ENCODE results near the gene STIP1. TPM values are rescaled to one million over a fixed set of nuclear protein-coding genes. Genes with fewer than 3 reads are reported as not detected.

Gene STIP1
- total and polyA plus RNA-seq, 10 of the 15 experiments (the other 5 are each of a cell fraction or from before 2014, with no cell fraction given): 25.2 to 291 (median 191) TPM

GRCh38 chr11:64164392-64165312 is 21.3 kb upstream of the STIP1 start:
- Histone ChIP-seq H3K27ac (ENCODE audit: control insufficient read depth, insufficient read depth) (no peak overlapping the region), H2AFZ (ENCODE audit: control insufficient read depth, low read depth, low read length) (no peak overlapping the region), H3K4me2 (ENCODE audit: control insufficient read depth, insufficient read depth) (peak overlapping the region; percentile 98; the same call in 1 of the 2 replicates), H3K9me3 (replicated peaks; ENCODE audit: control insufficient read depth, insufficient read depth, low read length) (no peaks in the 10 kb centered on the region; the same call in 2 of the 3 replicates), H3K4me3 (peak overlapping the region; percentile 70; the same call in 1 of the 2 replicates), H4K20me1 (ENCODE audit: control insufficient read depth, insufficient read depth) (no peaks in the 10 kb centered on the region), H3K36me3 (ENCODE audit: control insufficient read depth in 2 of 2, insufficient read depth in 2 of 2, low read length in 1 of 2) (no peaks in the 10 kb centered on the region), H3K79me2 (ENCODE audit: control insufficient read depth, insufficient read depth, low read length) (no peaks in the 10 kb centered on the region), H3K4me1 (ENCODE audit: control insufficient read depth, insufficient read depth, low read length) (peaks cover 4% of the 10 kb centered on the region; the same call in 1 of the 2 replicates), H3K27me3 (replicated peaks in 1 of 2; ENCODE audit: control insufficient read depth in 2 of 2, insufficient read depth in 2 of 2, low read length in 1 of 2) (no peaks in the 10 kb centered on the region), H3K9ac (ENCODE audit: control insufficient read depth, insufficient read depth, low read length) (no peak overlapping the region)
- RAD21 ChIA-PET (ENCODE audit: unreplicated experiment): interaction anchor here (0.5 kb wide), 2 partner anchors 17 to 76 kb away, joined by 3 read pairs; partner anchors contain the start of gene FKBP2
- SMC1A ChIA-PET (ENCODE audit: uncharacterized antibody, unreplicated experiment): no interaction called here
- DNase-seq (ENCODE audit: low read depth, low spot score): no peak
- in situ Hi-C loops (cut with MboI) (no loop called here), intact Hi-C loops (cut with micrococcal nuclease; ENCODE audit: unreplicated experiment) (no loop called here)
- FAIRE-seq: no peak
- no peak for ATAC-seq
- BruUV-seq (replicated peaks): no TSS peak
- CTCF ChIA-PET: interaction anchor here (0.6 to 2.2 kb wide), 2 partner anchors 12 to 62 kb away, joined by 3 to 6 read pairs; no protein-coding TSS in a partner anchor
- 90% methylated on average over 19 of the region's 20 CpGs for WGBS (ENCODE audit: insufficient coverage, insufficient replicate concordance, low lambda C conversion rate, missing lambda C conversion rate)
- peak; percentile 24; the same call in 1 of the 2 replicates for TF ChIP-seq SPI1 (IDR thresholded peaks at IDR 0.05; ENCODE audit: borderline replicate concordance, insufficient read depth, low read depth, low read length)
- no peak for TF ChIP-seq RAD21 (IDR thresholded peaks at IDR 0.05; ENCODE audit: insufficient read depth, low read depth, low read length)
- POLR2A ChIA-PET: no interaction called here

- H3K9ac ChIP-seq (ENCODE audit: control insufficient read depth, insufficient read depth, low read length): peak overlapping the region; percentile 80
- no peaks in the 10 kb centered on the region for H3K36me3 ChIP-seq (ENCODE audit: control insufficient read depth in 2 of 2, insufficient read depth in 2 of 2, low read length in 1 of 2)
- ChIA-PET POLR2A (interaction anchor here (1.0 kb wide), 1 partner anchor 327 kb away, joined by 3 read pairs; the partner anchor contains the start of gene MARK2), SMC1A (ENCODE audit: uncharacterized antibody, unreplicated experiment) (no interaction called here), CTCF (interaction anchor here (1.6 kb wide), 1 partner anchor 16 kb away, joined by 4 read pairs; no protein-coding TSS in a partner anchor), RAD21 (ENCODE audit: unreplicated experiment) (interaction anchor here (0.5 to 0.6 kb wide), 2 partner anchors 16 to 79 kb away, joined by 3 to 4 read pairs; no protein-coding TSS in a partner anchor)
- 33% methylated on average over 26 of the region's 32 CpGs for WGBS (ENCODE audit: insufficient coverage, insufficient replicate concordance, low lambda C conversion rate, missing lambda C conversion rate)
- no TSS peak for BruUV-seq (replicated peaks)
- no peaks in the 10 kb centered on the region; the same call in 2 of the 3 replicates for H3K9me3 ChIP-seq (replicated peaks; ENCODE audit: control insufficient read depth, insufficient read depth, low read length)
- H3K4me1 ChIP-seq (ENCODE audit: control insufficient read depth, insufficient read depth, low read length): peaks cover 4% of the 10 kb centered on the region; the same call in 1 of the 2 replicates
- H3K27ac ChIP-seq (ENCODE audit: control insufficient read depth, insufficient read depth): no peak overlapping the region
- peak overlapping the region; percentile 90 for H2AFZ ChIP-seq (ENCODE audit: control insufficient read depth, low read depth, low read length)
- DNase-seq (ENCODE audit: low read depth, low spot score) (no peak), FAIRE-seq (no peak), ATAC-seq (peak; percentile 10; the same call in 2 of the 3 replicates)
- no peaks in the 10 kb centered on the region for H3K27me3 ChIP-seq (replicated peaks in 1 of 2; ENCODE audit: control insufficient read depth in 2 of 2, insufficient read depth in 2 of 2, low read length in 1 of 2)
- H4K20me1 ChIP-seq (ENCODE audit: control insufficient read depth, insufficient read depth): no peaks in the 10 kb centered on the region
- TF ChIP-seq USF1 (IDR thresholded peaks at IDR 0.05; ENCODE audit: borderline replicate concordance, extremely low read length, insufficient read depth, low read depth, low read length) (peak; percentile 3), TARDBP (IDR thresholded peaks at IDR 0.05; ENCODE audit: borderline replicate concordance) (no peak)
- peak overlapping the region; percentile 70 for H3K4me3 ChIP-seq
- H3K4me2 ChIP-seq (ENCODE audit: control insufficient read depth, insufficient read depth): peak overlapping the region; percentile 98
- no peaks in the 10 kb centered on the region for H3K79me2 ChIP-seq (ENCODE audit: control insufficient read depth, insufficient read depth, low read length)
- intact Hi-C loops (cut with micrococcal nuclease; ENCODE audit: unreplicated experiment): no loop called here
- in situ Hi-C loops (cut with MboI): no loop called here
Observed at GRCh38 chr11:64165481-64165841, 20.5 kb upstream of the STIP1 start.

All from GM12878 (cell line).